ENCODE results near the gene C16orf90.
A peak's percentile ranks its signal among the peaks of the same experiment; 100 is the strongest.
"Not testable (repeated sequence)": the region's sequence is repeated elsewhere in the genome, so short reads cannot be mapped to it uniquely, and the experiment has no call there.

Gene C16orf90

GRCh38 chr16:3511286-3512180, 16.2 kb upstream of the C16orf90 start:
- no peak for DNase-seq

GRCh38 chr16:3510416-3510815, 15.1 kb upstream of the C16orf90 start:
- DNase-seq = no peak

GRCh38 chr16:3509470-3509928, 14.2 kb upstream of the C16orf90 start:
- no peak for DNase-seq

- no peak for DNase-seq
Measured at GRCh38 chr16:3508736-3509135, 13.4 kb upstream of the C16orf90 start.

- DNase-seq = no peak
Measured at GRCh38 chr16:3503523-3503922, 8.2 kb upstream of the C16orf90 start.

- no peak for DNase-seq
Measured at GRCh38 chr16:3501783-3502400, 6.6 kb upstream of the C16orf90 start.

- not testable (repeated sequence) for DNase-seq
Measured at GRCh38 chr16:3501412-3501761, 6.1 kb upstream of the C16orf90 start.

- DNase-seq = no peak
Measured at GRCh38 chr16:3498988-3499387, 3.7 kb upstream of the C16orf90 start.

GRCh38 chr16:3497771-3498170, 2.5 kb upstream of the C16orf90 start:
- no peak for DNase-seq

GRCh38 chr16:3496386-3496785, 1.1 kb upstream of the C16orf90 start:
- no peak for DNase-seq

- no peak for DNase-seq
Measured at GRCh38 chr16:3494386-3494973, 809 bp downstream of the C16orf90 start.

GRCh38 chr16:3492356-3492755, 2.9 kb downstream of the C16orf90 start:
- DNase-seq = no peak

GRCh38 chr16:3490911-3491629, 4.2 kb downstream of the C16orf90 start:
- peak; percentile 63 for DNase-seq

- DNase-seq = no peak
Measured at GRCh38 chr16:3488801-3489200, 6.5 kb downstream of the C16orf90 start.

- no peak for DNase-seq
Measured at GRCh38 chr16:3487521-3488410, 7.5 kb downstream of the C16orf90 start.

GRCh38 chr16:3486506-3487215, 8.6 kb downstream of the C16orf90 start:
- DNase-seq = no peak

GRCh38 chr16:3485821-3486505, 9.3 kb downstream of the C16orf90 start:
- no peak for DNase-seq

GRCh38 chr16:3485097-3485745, 10.1 kb downstream of the C16orf90 start:
- DNase-seq = no peak

GRCh38 chr16:3484318-3485096, 10.8 kb downstream of the C16orf90 start:
- no peak for DNase-seq

Data from NCI-H69 (cell line).